GM12878 (cell line): ENCODE data around the gene RPS27L. TPM values are rescaled to one million over a fixed set of nuclear protein-coding genes. Genes with fewer than 3 reads are reported as not detected.

Experiments used
- CBX3 ChIP-seq: fragments of 200-600 bp; sonication (generic); IDR thresholded peaks from 2 replicates; pipeline ENCODE4 v1.6.1; 2016; ENCODE audit warnings: low read depth, borderline replicate concordance
- DPF2 ChIP-seq: fragments of 450-650 bp; IDR thresholded peaks from 2 replicates; pipeline ENCODE4 v1.6.1; 2017; ENCODE audit warnings: mild to moderate bottlenecking
- EP300 ChIP-seq, 2 experiments: fragments of 150-350 bp in 1 of 2; IDR thresholded peaks; 2 replicates each; pipeline ENCODE4 v1.6.1; 2011 to 2012; ENCODE audit warnings: low read depth in 2 of 2, low read length in 2 of 2, borderline replicate concordance in 1 of 2, improper control_type of control experiment in 1 of 2, inconsistent platforms in 1 of 2; ENCODE audit not compliant: control insufficient read depth in 1 of 2
- NR2C1 ChIP-seq: fragments of 450-650 bp; IDR thresholded peaks from 2 replicates; pipeline ENCODE4 v1.6.1; 2017; ENCODE audit warnings: antibody characterized with exemption, mild to moderate bottlenecking, moderate library complexity
- SIN3A ChIP-seq: IDR thresholded peaks from 2 replicates; pipeline ENCODE4 v1.6.1; 2012; ENCODE audit warnings: low read depth, low read length, improper control_type of control experiment
- SMAD1 ChIP-seq: fragments of 450-650 bp; IDR thresholded peaks from 2 replicates; pipeline ENCODE4 v1.6.1; 2018; ENCODE audit warnings: mild to moderate bottlenecking, low read depth; ENCODE audit not compliant: partially characterized antibody
- TARDBP ChIP-seq: IDR thresholded peaks from 2 replicates; pipeline ENCODE4 v1.6.1; 2016; ENCODE audit warnings: borderline replicate concordance
- TBL1XR1 ChIP-seq: IDR thresholded peaks from 2 replicates; pipeline ENCODE4 v1.6.1; 2012; ENCODE audit warnings: low read depth, low read length, improper control_type of control experiment
- polyA plus RNA-seq, 11 experiments: library from polyadenylated mRNA; depleted of rRNA in 4 of 11; unstranded in 6 of 11; stranded (reverse) in 5 of 11; fragments of >200 nt; fragmentation: Nextera tagmentation in 4 of 11; fragmentation: Illumina TruSeq in 1 of 11; extraction: Ambion mirVana in 4 of 11; extraction: Trizol in 1 of 11; gene quantifications; 1 replicate in 1 of 11; 2 replicates in 10 of 11; pipeline versions ENCODE4 v1.2.1 to v1.2.3, GENCODE V29; 2011 to 2016; ENCODE audit warnings: inconsistent platforms in 2 of 11, missing spikeins in 2 of 11, low read depth in 1 of 11
- total RNA-seq, 4 experiments: library from RNA; depleted of rRNA in 3 of 4; stranded (reverse); fragments of >200 nt in 3 of 4; fragmentation: Illumina TruSeq in 1 of 4; extraction: Trizol in 1 of 4; gene quantifications; 2 replicates each; pipeline versions ENCODE4 v1.2.1 to v1.2.3, GENCODE V29; 2013 to 2021
- TF ChIP-seq, protein P1 (sequence below): fragments of 450-650 bp; IDR thresholded peaks from 2 replicates; pipeline ENCODE4 v1.6.1; 2016; ENCODE audit warnings: mild to moderate bottlenecking
- TF ChIP-seq, protein P2 (sequence below), 3 experiments: IDR thresholded peaks in 2 of 3; conservative IDR thresholded peaks in 1 of 3; 2 replicates each; pipeline ENCODE4 v1.5.1; 2011; ENCODE audit warnings: low read depth in 3 of 3, low read length in 3 of 3, mild to moderate bottlenecking in 3 of 3, control low read depth in 2 of 3, moderate library complexity in 2 of 3, inconsistent platforms in 1 of 3, mixed read lengths in 1 of 3; ENCODE audit not compliant: control insufficient read depth in 2 of 3, insufficient read depth in 1 of 3; ENCODE audit errors: extremely low read depth in 1 of 3
- TF ChIP-seq, protein P3 (sequence below): fragments of 450-650 bp; IDR thresholded peaks from 2 replicates; pipeline ENCODE4 v1.6.1; 2017; ENCODE audit warnings: mild to moderate bottlenecking, low read depth, inconsistent platforms; ENCODE audit not compliant: poor library complexity, severe bottlenecking
- TF ChIP-seq, protein P4 (sequence below): fragments of 450-650 bp; IDR thresholded peaks from 2 replicates; pipeline ENCODE4 v1.6.1; 2017; ENCODE audit warnings: mild to moderate bottlenecking, moderate library complexity

RPS27L gene
- total and polyA plus RNA-seq, 10 of the 15 experiments (the other 5 are each of a cell fraction or from before 2014, with no cell fraction given), result 133 to 970 (median 220) TPM

DNA sequence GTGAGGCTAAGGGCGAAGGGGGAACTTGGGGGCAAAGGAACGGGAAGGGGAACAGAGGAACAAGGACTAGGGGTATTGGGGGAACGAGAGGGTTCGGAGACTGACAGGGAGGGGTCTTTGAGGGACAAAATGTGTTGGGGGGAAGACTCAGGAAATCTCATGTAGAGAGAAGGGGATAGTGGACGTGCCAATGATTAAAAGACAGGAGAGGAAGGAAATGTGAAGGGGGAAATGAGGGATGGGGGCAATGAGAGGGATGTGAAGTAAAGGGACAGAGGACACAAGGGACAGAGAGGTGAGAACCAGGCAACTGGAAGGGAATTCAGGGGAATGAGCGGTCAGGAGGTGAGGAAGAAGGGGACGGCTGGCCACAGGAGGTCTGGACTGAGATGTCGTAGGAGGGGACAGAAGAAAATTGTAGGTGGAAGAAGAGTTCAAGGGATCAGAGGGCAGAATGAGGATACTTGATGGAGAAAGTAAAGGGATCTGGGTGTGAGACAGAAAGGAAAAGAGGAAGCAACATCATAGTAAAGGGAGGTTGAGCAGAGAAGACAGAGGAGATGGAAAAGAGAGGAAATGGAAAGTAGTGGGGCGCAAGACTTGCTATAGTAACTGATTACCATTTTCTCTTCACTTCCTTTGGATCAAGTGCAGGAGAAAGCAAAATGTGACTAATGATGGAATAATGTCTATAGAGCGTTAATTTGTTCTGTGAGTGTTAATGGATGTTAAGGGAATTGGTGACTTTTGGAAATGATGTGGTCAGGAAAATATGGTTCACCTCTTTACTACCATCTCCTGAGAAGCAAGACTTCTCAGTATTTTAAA is 32.9 kb upstream of the RPS27L start (continued):
- TF ChIP-seq SIN3A, result no peak
- no peak for TF ChIP-seq CBX3
- TF ChIP-seq, protein P1, sequence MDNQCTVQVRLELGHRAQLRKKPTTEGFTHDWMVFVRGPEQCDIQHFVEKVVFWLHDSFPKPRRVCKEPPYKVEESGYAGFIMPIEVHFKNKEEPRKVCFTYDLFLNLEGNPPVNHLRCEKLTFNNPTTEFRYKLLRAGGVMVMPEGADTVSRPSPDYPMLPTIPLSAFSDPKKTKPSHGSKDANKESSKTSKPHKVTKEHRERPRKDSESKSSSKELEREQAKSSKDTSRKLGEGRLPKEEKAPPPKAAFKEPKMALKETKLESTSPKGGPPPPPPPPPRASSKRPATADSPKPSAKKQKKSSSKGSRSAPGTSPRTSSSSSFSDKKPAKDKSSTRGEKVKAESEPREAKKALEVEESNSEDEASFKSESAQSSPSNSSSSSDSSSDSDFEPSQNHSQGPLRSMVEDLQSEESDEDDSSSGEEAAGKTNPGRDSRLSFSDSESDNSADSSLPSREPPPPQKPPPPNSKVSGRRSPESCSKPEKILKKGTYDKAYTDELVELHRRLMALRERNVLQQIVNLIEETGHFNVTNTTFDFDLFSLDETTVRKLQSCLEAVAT, result peak; percentile 84
- 0 out of 2 replicates have a peak, but pooled peaks have one; percentile 12 for TF ChIP-seq DPF2
- TF ChIP-seq TARDBP, result no peak
- no peak for TF ChIP-seq EP300 (IDR thresholded peaks at IDR 0.05; ENCODE audit: borderline replicate concordance in 1 of 2, control insufficient read depth in 1 of 2, low read depth in 2 of 2, low read length in 2 of 2)
- TF ChIP-seq, protein P2, sequence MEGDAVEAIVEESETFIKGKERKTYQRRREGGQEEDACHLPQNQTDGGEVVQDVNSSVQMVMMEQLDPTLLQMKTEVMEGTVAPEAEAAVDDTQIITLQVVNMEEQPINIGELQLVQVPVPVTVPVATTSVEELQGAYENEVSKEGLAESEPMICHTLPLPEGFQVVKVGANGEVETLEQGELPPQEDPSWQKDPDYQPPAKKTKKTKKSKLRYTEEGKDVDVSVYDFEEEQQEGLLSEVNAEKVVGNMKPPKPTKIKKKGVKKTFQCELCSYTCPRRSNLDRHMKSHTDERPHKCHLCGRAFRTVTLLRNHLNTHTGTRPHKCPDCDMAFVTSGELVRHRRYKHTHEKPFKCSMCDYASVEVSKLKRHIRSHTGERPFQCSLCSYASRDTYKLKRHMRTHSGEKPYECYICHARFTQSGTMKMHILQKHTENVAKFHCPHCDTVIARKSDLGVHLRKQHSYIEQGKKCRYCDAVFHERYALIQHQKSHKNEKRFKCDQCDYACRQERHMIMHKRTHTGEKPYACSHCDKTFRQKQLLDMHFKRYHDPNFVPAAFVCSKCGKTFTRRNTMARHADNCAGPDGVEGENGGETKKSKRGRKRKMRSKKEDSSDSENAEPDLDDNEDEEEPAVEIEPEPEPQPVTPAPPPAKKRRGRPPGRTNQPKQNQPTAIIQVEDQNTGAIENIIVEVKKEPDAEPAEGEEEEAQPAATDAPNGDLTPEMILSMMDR (IDR thresholded peaks at IDR 0.05 in 2 of 3, conservative IDR thresholded peaks at IDR 0.05 in 1 of 3; ENCODE audit: control insufficient read depth in 2 of 3, extremely low read depth in 1 of 3, insufficient read depth in 1 of 3, low read depth in 3 of 3, low read length in 3 of 3), result no peak
- TF ChIP-seq, protein P3, sequence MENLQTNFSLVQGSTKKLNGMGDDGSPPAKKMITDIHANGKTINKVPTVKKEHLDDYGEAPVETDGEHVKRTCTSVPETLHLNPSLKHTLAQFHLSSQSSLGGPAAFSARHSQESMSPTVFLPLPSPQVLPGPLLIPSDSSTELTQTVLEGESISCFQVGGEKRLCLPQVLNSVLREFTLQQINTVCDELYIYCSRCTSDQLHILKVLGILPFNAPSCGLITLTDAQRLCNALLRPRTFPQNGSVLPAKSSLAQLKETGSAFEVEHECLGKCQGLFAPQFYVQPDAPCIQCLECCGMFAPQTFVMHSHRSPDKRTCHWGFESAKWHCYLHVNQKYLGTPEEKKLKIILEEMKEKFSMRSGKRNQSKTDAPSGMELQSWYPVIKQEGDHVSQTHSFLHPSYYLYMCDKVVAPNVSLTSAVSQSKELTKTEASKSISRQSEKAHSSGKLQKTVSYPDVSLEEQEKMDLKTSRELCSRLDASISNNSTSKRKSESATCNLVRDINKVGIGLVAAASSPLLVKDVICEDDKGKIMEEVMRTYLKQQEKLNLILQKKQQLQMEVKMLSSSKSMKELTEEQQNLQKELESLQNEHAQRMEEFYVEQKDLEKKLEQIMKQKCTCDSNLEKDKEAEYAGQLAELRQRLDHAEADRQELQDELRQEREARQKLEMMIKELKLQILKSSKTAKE, result no peak
- no peak for TF ChIP-seq NR2C1
- TF ChIP-seq, protein P4, sequence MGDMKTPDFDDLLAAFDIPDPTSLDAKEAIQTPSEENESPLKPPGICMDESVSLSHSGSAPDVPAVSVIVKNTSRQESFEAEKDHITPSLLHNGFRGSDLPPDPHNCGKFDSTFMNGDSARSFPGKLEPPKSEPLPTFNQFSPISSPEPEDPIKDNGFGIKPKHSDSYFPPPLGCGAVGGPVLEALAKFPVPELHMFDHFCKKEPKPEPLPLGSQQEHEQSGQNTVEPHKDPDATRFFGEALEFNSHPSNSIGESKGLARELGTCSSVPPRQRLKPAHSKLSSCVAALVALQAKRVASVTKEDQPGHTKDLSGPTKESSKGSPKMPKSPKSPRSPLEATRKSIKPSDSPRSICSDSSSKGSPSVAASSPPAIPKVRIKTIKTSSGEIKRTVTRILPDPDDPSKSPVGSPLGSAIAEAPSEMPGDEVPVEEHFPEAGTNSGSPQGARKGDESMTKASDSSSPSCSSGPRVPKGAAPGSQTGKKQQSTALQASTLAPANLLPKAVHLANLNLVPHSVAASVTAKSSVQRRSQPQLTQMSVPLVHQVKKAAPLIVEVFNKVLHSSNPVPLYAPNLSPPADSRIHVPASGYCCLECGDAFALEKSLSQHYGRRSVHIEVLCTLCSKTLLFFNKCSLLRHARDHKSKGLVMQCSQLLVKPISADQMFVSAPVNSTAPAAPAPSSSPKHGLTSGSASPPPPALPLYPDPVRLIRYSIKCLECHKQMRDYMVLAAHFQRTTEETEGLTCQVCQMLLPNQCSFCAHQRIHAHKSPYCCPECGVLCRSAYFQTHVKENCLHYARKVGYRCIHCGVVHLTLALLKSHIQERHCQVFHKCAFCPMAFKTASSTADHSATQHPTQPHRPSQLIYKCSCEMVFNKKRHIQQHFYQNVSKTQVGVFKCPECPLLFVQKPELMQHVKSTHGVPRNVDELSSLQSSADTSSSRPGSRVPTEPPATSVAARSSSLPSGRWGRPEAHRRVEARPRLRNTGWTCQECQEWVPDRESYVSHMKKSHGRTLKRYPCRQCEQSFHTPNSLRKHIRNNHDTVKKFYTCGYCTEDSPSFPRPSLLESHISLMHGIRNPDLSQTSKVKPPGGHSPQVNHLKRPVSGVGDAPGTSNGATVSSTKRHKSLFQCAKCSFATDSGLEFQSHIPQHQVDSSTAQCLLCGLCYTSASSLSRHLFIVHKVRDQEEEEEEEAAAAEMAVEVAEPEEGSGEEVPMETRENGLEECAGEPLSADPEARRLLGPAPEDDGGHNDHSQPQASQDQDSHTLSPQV, result no peak
- TF ChIP-seq TBL1XR1, result no peak
- no peak for TF ChIP-seq SMAD1
